MM.1S (cell line): ENCODE results near the gene STARD10.

Experiments used
- DNase-seq: peaks from one replicate; pipeline ENCODE4 v3.0.0-alpha.2; 2015
- H2AFZ ChIP-seq: fragments of 300-600 bp; sonication (generic); 2 replicates; pipeline ENCODE4 v1.6.0; 2016; ENCODE audit warnings: antibody characterized with exemption, low read length
- H3F3A ChIP-seq: fragments of 300-600 bp; sonication (generic); 2 replicates; pipeline ENCODE4 v1.6.1; 2016; ENCODE audit warnings: mild to moderate bottlenecking, antibody characterized with exemption, low read length, moderate library complexity, mixed read lengths; ENCODE audit not compliant: insufficient read depth
- H3K27ac ChIP-seq: fragments of 300-600 bp; sonication (generic); 2 replicates; pipeline ENCODE4 v1.5.1; 2016; ENCODE audit warnings: mild to moderate bottlenecking, low read length
- H3K27me3 ChIP-seq: fragments of 300-600 bp; sonication (generic); replicated peaks from 2 replicates; pipeline ENCODE4 v1.6.0; 2016; ENCODE audit warnings: low read length; ENCODE audit not compliant: insufficient read depth
- H3K36me3 ChIP-seq: fragments of 300-600 bp; sonication (generic); replicated peaks from 2 replicates; pipeline ENCODE4 v1.6.1; 2016; ENCODE audit warnings: mild to moderate bottlenecking, low read length, mixed read lengths; ENCODE audit not compliant: insufficient read depth
- H3K4me1 ChIP-seq: fragments of 300-600 bp; sonication (generic); 2 replicates; pipeline ENCODE4 v1.6.1; 2016; ENCODE audit warnings: low read length, mixed read lengths
- H3K4me2 ChIP-seq: fragments of 300-600 bp; sonication (generic); 2 replicates; pipeline ENCODE4 v1.6.0; 2016; ENCODE audit warnings: low read depth, low read length
- H3K4me3 ChIP-seq: fragments of 300-600 bp; sonication (generic); 2 replicates; pipeline ENCODE4 v1.5.1; 2016; ENCODE audit warnings: low read length, mixed read lengths
- H3K79me2 ChIP-seq: fragments of 300-600 bp; sonication (generic); 2 replicates; pipeline ENCODE4 v1.6.1; 2016; ENCODE audit warnings: mixed run types, low read length, mixed read lengths
- H3K9ac ChIP-seq: fragments of 300-600 bp; sonication (generic); 2 replicates; pipeline ENCODE4 v1.6.1; 2016; ENCODE audit warnings: low read length, mixed read lengths
- H3K9me2 ChIP-seq: fragments of 300-600 bp; sonication (generic); replicated peaks from 2 replicates; pipeline ENCODE4 v1.6.1; 2016; ENCODE audit warnings: mild to moderate bottlenecking, low read length, mixed read lengths; ENCODE audit not compliant: insufficient read depth
- H3K9me3 ChIP-seq: fragments of 300-600 bp; sonication (generic); replicated peaks from 2 replicates; pipeline ENCODE4 v1.6.1; 2016; ENCODE audit warnings: mild to moderate bottlenecking, low read length, mixed read lengths; ENCODE audit not compliant: insufficient read depth
- H4K20me1 ChIP-seq: fragments of 300-600 bp; sonication (generic); 2 replicates; pipeline ENCODE4 v1.6.1; 2016; ENCODE audit warnings: mild to moderate bottlenecking, low read length, moderate library complexity, mixed read lengths; ENCODE audit not compliant: insufficient read depth
- CTCF ChIP-seq: fragments of 300-600 bp; sonication (generic); IDR thresholded peaks from 2 replicates; pipeline ENCODE4 v1.5.1; 2016; ENCODE audit warnings: antibody characterized with exemption, low read length, mixed read lengths
- EZH2 ChIP-seq: fragments of 300-600 bp; sonication (generic); optimal IDR thresholded peaks from 2 replicates; pipeline ENCODE3; 2017; ENCODE audit warnings: low read depth, mild to moderate bottlenecking, antibody characterized with exemption, low read length, mixed read lengths
- EZH2phosphoT487 ChIP-seq: fragments of 300-600 bp; sonication (generic); IDR thresholded peaks from 2 replicates; pipeline ENCODE4 v1.6.1; 2018; ENCODE audit warnings: antibody characterized with exemption, low read length

Gene STARD10

GRCh38 chr11:72745511-72745910 is 48.3 kb downstream of the STARD10 start:
- H3K4me3 ChIP-seq = no peak overlapping the region
- H4K20me1 ChIP-seq = no peaks in the 10 kb centered on the region
- H3F3A ChIP-seq = no peaks in the 10 kb centered on the region
- H3K9me3 ChIP-seq = no peaks in the 10 kb centered on the region
- H3K9ac ChIP-seq = no peak overlapping the region
- H3K79me2 ChIP-seq = no peaks in the 10 kb centered on the region
- no peaks in the 10 kb centered on the region for H3K27me3 ChIP-seq
- no peaks in the 10 kb centered on the region for H3K9me2 ChIP-seq
- H2AFZ ChIP-seq = no peak overlapping the region
- DNase-seq = no peak
- TF ChIP-seq CTCF = no peak
- no peak for TF ChIP-seq EZH2
- TF ChIP-seq EZH2phosphoT487 = no peak
- no peak overlapping the region for H3K27ac ChIP-seq
- no peaks in the 10 kb centered on the region for H3K36me3 ChIP-seq
- H3K4me2 ChIP-seq = no peak overlapping the region
- H3K4me1 ChIP-seq = no peaks in the 10 kb centered on the region

GRCh38 chr11:72744474-72744873 is 49.4 kb downstream of the STARD10 start:
- H3K9ac ChIP-seq = no peak overlapping the region
- H3K4me1 ChIP-seq = no peaks in the 10 kb centered on the region
- DNase-seq = no peak

GRCh38 chr11:72743321-72744221 is 50.3 kb downstream of the STARD10 start:
- Histone ChIP-seq H3K4me2 (no peak overlapping the region), H2AFZ (no peak overlapping the region), H3K27ac (no peak overlapping the region), H3K79me2 (no peaks in the 10 kb centered on the region), H3K4me1 (no peaks in the 10 kb centered on the region), H3K9me2 (no peaks in the 10 kb centered on the region), H3K36me3 (no peaks in the 10 kb centered on the region), H3K9me3 (no peaks in the 10 kb centered on the region), H3K27me3 (no peaks in the 10 kb centered on the region), H3K9ac (no peak overlapping the region), H3K4me3 (no peak overlapping the region), H4K20me1 (no peaks in the 10 kb centered on the region), H3F3A (no peaks in the 10 kb centered on the region)
- DNase-seq = no peak
- TF ChIP-seq CTCF = no peak
- no peak for TF ChIP-seq EZH2phosphoT487
- TF ChIP-seq EZH2 = no peak

More at GRCh38 chr11:72744474-72744873, 49.4 kb downstream of the STARD10 start:
- Histone ChIP-seq H3K27ac (no peak overlapping the region), H3K4me2 (no peak overlapping the region), H2AFZ (no peak overlapping the region), H3K4me3 (no peak overlapping the region), H3F3A (no peaks in the 10 kb centered on the region), H4K20me1 (no peaks in the 10 kb centered on the region), H3K9me2 (no peaks in the 10 kb centered on the region), H3K9me3 (no peaks in the 10 kb centered on the region), H3K27me3 (no peaks in the 10 kb centered on the region), H3K36me3 (no peaks in the 10 kb centered on the region), H3K79me2 (no peaks in the 10 kb centered on the region)
- no peak for TF ChIP-seq EZH2phosphoT487
- TF ChIP-seq CTCF = no peak
- TF ChIP-seq EZH2 = no peak
